SKM-1 treated with dmso at 0.1 percent for 144 hours (cell line): ENCODE measurements around the gene GPR180.
A peak's percentile ranks its signal among the peaks of the same experiment; 100 is the strongest.

Experiments
- DNase-seq: peaks from one replicate; lab custom pipeline; 2025; ENCODE audit not compliant: unreplicated experiment; lab: John Stamatoyannopoulos, UW

GPR180 gene

DNA sequence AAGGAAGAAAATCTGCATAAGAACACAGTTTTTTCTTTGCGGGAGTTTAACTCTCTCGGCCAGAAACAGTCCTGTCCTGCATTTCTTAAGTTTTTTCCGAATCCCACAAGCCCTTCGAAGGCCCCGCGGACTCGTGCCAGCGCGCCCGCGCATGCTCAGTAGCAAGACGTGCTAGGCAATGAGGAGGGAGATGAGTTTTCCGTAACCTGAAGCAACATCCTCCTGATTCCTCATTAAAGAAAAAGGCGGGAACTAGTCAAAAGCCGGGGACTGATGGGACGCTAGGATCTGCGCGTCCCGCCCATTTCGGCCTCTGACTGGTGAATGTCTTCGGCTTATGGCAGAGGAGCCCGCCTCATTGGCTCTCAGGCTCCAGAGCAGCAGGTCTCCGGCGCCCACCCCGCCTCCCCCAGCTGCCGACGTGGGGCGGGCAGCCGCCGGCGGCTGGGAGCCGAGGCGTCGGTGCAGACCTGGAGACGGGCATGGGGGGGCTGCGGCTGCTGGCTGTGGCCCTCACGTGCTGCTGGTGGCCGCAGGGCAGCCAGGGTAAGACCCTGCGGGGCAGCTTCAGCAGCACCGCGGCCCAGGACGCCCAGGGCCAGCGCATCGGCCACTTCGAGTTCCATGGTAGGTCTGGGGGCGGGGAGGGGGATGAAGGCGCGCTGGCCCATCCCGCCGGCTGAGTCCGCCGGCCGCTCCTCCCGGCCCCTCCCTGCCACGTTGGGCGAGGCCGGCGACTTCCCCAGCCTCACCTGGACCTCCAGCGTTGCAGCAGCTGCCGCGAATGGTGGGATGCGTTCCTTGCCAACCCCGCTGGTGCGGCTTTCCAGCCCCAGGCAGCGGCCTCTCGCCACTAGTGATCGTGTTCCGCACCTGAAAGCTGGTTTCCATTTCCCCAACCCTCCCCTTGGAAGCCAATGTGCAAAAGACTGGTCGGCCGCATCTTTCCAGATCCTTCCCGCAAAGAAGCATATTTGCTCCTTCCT, at the start of gene GPR180:
Gene GPR180 (plus strand): TSS at position 412 of the 986 bp plus-strand sequence. CDS start 71 bp downstream, at position 483.
- DNase-seq: peak; percentile 97

GRCh38 chr13:94552095-94552494, 49.6 kb upstream of the GPR180 start:
- DNase-seq: no peak

- no peak for DNase-seq
These were observed 47.9 kb upstream of the GPR180 start for GRCh38 chr13:94553766-94554165.

DNA sequence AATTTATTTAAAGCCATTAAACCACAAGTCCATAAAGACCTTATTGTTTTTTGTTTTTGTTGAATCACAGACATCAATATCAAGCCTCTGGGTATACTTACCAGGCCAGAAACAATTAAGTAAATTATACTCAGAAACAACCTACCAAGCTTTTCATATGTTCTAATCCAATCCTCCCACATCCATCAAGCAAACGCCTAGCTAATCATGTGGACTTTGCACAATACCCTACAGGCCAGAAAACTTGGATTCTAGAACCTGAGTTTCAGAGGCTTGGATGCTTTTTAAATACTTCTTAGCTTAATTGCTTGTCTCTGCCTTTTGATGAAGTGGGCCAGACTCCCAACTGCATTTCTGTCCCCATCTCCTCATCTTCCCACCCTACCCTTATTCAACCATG, 45.6 kb upstream of the GPR180 start:
- DNase-seq: no peak

DNA sequence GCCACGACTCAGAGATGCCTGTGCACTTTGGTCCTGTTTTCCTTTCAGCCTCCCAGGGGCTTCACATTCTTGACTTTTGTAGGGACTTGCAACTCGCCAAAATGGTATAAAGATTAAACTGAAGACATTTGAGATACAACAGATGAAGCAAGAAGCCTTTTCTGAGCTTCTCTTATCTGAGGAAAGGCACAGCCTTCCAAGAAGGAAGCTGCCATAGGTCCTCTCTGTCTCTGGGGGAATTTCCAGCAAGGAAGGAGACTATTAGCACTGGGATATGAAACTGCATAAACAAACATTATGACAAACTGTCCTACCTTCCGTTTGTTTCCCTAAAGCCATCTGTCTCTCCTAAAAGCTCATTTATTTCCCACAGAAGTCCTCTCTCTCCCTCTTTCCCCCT, 45.0 kb upstream of the GPR180 start:
- DNase-seq: no peak

- DNase-seq: no peak
These were observed 43.9 kb upstream of the GPR180 start for GRCh38 chr13:94557684-94558235.

DNA sequence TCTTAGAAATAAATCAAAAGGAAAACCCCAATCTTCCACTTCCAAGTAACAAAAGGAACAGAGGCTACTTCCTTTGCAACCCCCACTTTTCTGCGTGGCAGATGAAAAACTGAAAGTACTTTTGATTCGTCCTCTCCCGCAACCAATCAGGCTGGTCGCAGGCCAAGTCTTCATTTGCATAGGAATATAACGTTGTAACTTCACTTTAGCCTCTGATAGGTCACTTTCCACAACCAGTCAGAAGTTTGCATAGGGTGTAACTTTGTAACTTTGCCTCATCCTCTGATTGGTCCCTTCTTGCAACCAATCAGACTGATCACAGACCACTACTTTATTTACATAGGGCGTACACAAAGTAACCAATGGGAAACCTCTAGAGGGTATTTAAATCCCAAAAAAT, 42.9 kb upstream of the GPR180 start:
- DNase-seq: no peak

DNA sequence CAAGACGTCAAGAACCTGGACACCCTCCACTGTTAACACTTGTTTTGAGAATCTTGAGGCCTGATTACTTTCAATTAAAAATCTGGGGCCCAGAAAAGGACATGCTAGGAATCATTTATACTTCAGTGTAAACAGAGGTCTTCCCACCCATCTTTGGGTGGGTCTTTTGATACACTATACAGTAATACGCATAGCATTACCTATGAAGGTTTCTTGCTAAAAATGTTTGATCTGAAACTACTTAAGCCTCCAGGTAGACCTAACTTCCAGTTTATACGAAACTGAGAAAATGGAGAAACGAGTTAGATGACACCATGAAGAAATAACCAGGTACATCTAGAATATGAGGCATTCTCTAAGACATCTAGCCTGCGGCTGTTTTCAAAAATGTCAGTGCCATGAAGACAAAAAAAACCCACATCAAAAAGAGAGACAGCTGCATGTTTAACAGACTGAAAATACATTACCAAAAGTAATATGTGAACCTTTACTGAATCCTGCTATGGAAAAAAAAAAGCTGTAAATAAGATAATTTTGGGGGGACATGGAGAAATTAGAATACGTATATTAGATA, 42.3 kb upstream of the GPR180 start:
- no peak for DNase-seq

GRCh38 chr13:94560116-94560515, 41.5 kb upstream of the GPR180 start:
- DNase-seq: no peak

DNA sequence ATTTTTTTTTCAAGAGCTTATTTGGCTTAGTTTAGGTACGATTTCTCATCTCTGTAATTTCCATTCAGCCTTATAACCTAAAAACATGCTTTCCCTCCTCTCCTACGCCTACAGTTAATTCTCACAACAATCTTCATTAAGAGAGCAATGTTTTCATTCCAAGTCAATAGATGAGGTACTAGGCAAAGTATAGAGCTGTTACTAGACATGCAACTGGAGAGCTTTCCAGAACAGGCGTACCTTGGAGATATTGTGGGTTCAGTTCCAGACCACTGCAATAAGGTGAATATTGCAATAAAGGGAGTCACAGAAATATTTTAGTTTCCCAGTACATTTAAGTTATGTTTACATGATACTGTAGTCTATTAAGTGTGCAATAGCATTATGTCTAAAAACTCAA, 40.5 kb upstream of the GPR180 start:
- DNase-seq: no peak

DNA sequence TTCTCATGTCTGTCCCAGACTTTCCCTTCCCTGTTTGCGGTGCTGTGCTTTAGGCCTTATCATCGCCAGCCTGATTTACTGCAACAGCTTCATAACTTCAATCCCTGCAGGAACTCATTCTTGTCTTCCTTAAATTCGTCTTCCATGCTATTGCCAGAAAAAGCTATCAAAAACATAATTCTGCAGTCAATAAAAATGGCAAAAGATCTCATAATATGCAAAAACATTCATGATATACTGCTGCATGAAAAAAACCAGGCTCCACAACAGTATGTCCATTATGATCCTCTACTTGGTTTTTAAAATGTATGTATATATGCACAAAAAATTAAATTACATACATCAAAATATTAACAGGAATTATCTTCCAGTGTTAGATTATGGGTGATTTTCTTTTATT, 34.1 kb upstream of the GPR180 start:
- DNase-seq: no peak

GRCh38 chr13:94568443-94568842, 33.2 kb upstream of the GPR180 start:
- no peak for DNase-seq

GRCh38 chr13:94569615-94570014, 32.0 kb upstream of the GPR180 start:
- no peak for DNase-seq

DNA sequence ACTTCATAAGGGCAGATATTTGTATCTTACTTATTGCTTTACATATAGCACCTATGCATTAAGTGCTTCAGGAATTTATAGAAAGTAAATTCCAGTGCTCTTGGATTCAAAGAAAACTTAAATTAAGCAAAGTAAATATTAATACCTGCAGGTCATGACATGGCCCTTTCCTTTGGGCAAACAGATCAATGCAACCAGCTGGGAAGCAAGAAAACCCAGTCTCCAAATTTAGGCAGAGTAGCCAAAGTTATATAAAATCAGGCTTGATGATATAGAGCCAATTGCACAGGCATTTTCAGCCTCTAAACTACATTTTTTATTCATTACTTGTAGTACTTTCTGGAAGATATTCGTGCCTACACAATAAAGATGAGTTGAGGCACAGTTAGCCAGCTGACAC, 22.6 kb upstream of the GPR180 start:
- no peak for DNase-seq

DNA sequence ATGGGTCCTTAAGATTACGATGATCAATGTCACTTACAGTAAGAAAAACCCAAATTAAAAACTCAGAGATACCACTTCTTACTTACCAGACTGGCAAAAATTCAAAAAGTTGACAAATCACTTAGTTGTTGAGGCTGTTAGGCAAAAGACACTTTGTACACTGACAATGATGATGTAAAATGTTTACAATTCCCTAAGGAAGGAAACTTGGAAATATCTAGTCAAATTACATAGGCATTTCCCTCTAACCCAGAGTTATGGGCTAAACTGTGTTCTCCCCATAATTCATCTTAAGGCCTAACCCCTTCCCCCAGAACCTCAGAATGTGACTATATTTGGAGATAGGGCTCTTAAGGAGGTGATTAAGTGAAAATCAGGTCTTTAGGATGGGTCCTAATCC, 17.7 kb upstream of the GPR180 start:
- DNase-seq: no peak

- DNase-seq: no peak
These were observed 16.0 kb upstream of the GPR180 start for GRCh38 chr13:94585543-94586101.

DNA sequence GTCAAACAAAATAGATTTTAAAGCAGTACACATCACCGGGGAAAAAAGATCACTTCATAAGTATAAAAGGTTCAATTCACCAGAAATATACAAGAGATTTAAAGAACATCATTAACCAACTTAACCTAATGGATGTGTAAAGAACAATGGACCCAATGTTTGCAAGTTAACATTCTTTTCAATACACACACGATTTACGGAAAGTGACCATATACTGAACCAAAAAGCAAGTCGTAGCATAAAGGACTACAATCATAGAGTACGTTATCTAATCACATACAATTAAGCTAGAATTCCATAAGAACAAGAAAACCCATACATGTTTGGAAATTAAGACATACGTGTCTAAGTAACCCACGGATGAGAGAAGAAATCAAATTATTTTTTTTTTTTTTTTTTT, 15.3 kb upstream of the GPR180 start:
- no peak for DNase-seq

DNA sequence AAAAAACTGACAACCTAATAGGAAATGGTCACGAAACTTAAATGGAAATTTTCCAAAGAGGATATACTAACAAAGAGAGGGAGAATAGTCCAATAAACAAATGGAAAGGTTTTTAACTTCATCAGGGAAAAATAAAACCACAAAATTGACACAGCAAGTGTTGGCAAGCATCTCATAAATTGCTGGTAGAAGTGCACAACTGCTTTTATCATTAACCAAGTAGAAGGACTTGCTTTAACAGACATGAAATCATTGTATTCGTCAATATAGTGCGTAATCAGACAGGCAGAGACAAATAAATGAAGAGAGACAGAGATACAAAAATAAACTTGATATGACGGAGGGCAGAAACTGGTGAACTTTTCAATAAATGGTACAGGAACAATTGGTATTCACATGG, 13.1 kb upstream of the GPR180 start:
- DNase-seq: no peak

GRCh38 chr13:94590744-94591143, 10.9 kb upstream of the GPR180 start:
- no peak for DNase-seq

DNA sequence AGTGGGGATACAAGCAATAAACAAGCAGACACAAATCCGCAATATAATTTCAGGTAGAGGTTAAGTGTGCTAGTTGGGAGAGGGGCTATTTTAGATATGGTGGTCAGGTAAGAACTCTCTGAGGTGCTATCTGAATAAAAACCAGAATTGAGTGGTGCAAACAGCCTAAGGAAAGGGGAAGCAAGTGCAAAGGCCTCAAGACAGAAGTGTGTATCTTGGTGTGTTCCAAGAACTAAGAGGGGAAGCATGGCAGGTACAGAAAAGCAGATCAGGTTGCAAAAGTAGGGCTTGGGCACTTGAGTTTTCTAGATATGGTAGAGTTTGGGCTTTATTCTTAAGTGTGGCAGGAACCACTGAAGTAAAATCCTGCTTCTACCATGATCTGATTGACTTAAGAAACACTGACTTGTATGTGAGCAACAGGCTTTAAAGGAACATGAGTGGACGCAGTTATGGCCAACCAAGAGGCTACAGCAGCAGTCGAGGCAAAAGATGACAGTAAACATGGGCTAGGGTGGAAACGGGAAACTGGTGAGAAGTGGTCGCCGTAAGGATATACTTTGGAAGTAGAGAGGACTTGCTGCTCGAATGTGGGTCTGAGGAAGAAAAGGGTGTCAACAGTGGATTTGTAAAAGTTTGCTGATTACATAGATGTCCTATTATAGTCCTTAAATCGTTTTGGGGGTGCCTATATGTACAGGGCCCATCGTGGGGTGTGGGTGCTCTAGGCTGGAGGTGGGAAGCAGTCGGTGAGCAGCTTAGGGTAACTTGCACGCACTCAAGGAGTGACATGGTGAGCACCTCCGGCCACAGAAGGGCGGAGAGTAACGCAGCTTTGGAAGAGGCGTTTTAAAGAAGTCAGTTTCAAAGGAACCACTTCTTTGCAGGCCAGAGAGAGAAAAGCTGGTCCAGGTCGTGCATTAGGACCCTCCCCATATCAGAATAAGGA, 6.4 kb upstream of the GPR180 start:
- peak; percentile 38 for DNase-seq
